Natural killer cell (primary cell): ENCODE results near the gene FKBP1B. TPM values are rescaled to one million over a fixed set of nuclear protein-coding genes. Genes with fewer than 3 reads are reported as not detected.
"Not testable (repeated sequence)": the region's sequence is repeated elsewhere in the genome, so short reads cannot be mapped to it uniquely, and the experiment has no call there.

Source experiments
- ATAC-seq, 3 donors: fragments of 150-1000 bp in 2 of 3; fragments of 200-7000 bp in 1 of 3; cut with Tn5 transposase; 1 replicate in 1 of 3; 2 replicates in 2 of 3; pipeline ENCODE4 v1.10.0; 2021; ENCODE audit warnings: mild to moderate bottlenecking in 2 of 3, moderate library complexity in 2 of 3
- DNase-seq, 2 donors: peaks; one replicate each; pipeline versions ENCODE4 v3.0.0 to v3.0.0-alpha.2; 2013 to 2021; ENCODE audit warnings: mixed read lengths in 1 of 2
- H3K27ac ChIP-seq: one replicate; pipeline ENCODE4 v1.5.1; 2013; ENCODE audit warnings: mild to moderate bottlenecking, low read length
- H3K27me3 ChIP-seq: one replicate; pipeline ENCODE4 v1.6.1; 2013; ENCODE audit warnings: low read length; ENCODE audit not compliant: control insufficient read depth, insufficient read depth
- H3K36me3 ChIP-seq: one replicate; pipeline ENCODE4 v1.6.1; 2013; ENCODE audit warnings: low read length; ENCODE audit not compliant: control insufficient read depth, insufficient read depth
- H3K4me1 ChIP-seq: one replicate; pipeline ENCODE4 v1.6.1; 2013; ENCODE audit warnings: low read length; ENCODE audit not compliant: control insufficient read depth, insufficient read depth
- H3K4me3 ChIP-seq: one replicate; pipeline ENCODE4 v1.5.1; 2013; ENCODE audit warnings: low read length
- H3K9me3 ChIP-seq: one replicate; pipeline ENCODE4 v1.6.1; 2013; ENCODE audit warnings: low read length; ENCODE audit not compliant: control insufficient read depth, insufficient read depth
- H3K27ac Mint-ChIP-seq, 2 donors: one replicate each; pipeline ENCODE4 v1.8.0; 2022; ENCODE audit warnings: mild to moderate bottlenecking in 2 of 2, mixed read lengths in 2 of 2, moderate library complexity in 1 of 2
- H3K27me3 Mint-ChIP-seq, 2 donors: one replicate each; pipeline ENCODE4 v1.8.0; 2022; ENCODE audit warnings: low read depth in 2 of 2, mixed read lengths in 2 of 2
- H3K36me3 Mint-ChIP-seq: one replicate; pipeline ENCODE4 v1.8.0; 2022; ENCODE audit warnings: mixed read lengths
- H3K4me1 Mint-ChIP-seq, 2 donors: one replicate each; pipeline ENCODE4 v1.8.0; 2022; ENCODE audit warnings: mixed read lengths in 2 of 2
- H3K4me3 Mint-ChIP-seq: one replicate; pipeline ENCODE4 v1.8.0; 2022; ENCODE audit warnings: mild to moderate bottlenecking, moderate library complexity, mixed read lengths
- H3K9me3 Mint-ChIP-seq, 2 donors: one replicate each; pipeline ENCODE4 v1.8.0; 2022; ENCODE audit warnings: mixed read lengths in 2 of 2
- WGBS: methylation state at CpG from one replicate; pipeline ENCODE4 v1.1.7; 2013; ENCODE audit warnings: missing lambda C conversion rate; ENCODE audit not compliant: insufficient coverage; 5-methylcytosine and 5-hydroxymethylcytosine counted together
- intact Hi-C: fragments of 100-400 bp; cut with micrococcal nuclease; formaldehyde crosslinking; loops from one replicate; pipeline ENCODE4 v1.14.2; 2022
- total RNA-seq, 4 donors: library from RNA; stranded (reverse); fragments of 120-200 nt in 1 of 4; gene quantifications; one replicate each; pipeline versions ENCODE4 v1.2.3 to v1.2.4, GENCODE V29; 2013 to 2022
- TF ChIP-seq, protein P1 (sequence below): fragments of 200-600 bp; IDR thresholded peaks from one replicate; pipeline ENCODE4 v1.8.0; 2022; ENCODE audit warnings: antibody characterized with exemption

Gene FKBP1B
- total RNA-seq, 3 donors from 2014 or later (not counting 1 experiment from before 2014, with no cell fraction given) = 1.5 to 3.4 (median 3.3) TPM

DNA sequence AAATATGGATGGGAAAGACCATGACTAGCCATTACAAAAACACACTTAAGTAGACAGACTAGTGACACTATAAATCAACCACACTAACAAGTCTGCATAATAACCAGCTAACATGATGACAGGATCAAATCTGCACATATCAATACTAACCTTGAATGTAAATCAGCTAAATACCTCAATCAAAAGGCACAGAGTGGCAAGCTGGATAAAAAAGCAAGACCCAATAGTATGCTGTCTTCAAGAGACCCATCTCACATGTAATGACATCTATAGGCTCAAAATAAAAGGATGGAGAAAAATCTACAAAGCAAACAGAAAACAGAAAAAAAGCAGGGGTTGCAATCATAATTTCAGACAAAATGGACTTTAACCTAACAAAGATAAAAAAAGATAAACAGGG, 57.2 kb downstream of the FKBP1B start:
- TF ChIP-seq, protein P1, sequence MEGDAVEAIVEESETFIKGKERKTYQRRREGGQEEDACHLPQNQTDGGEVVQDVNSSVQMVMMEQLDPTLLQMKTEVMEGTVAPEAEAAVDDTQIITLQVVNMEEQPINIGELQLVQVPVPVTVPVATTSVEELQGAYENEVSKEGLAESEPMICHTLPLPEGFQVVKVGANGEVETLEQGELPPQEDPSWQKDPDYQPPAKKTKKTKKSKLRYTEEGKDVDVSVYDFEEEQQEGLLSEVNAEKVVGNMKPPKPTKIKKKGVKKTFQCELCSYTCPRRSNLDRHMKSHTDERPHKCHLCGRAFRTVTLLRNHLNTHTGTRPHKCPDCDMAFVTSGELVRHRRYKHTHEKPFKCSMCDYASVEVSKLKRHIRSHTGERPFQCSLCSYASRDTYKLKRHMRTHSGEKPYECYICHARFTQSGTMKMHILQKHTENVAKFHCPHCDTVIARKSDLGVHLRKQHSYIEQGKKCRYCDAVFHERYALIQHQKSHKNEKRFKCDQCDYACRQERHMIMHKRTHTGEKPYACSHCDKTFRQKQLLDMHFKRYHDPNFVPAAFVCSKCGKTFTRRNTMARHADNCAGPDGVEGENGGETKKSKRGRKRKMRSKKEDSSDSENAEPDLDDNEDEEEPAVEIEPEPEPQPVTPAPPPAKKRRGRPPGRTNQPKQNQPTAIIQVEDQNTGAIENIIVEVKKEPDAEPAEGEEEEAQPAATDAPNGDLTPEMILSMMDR = no peak
- no peak for ATAC-seq
- Histone ChIP-seq H3K36me3 (no peaks in the 10 kb centered on the region), H3K4me3 (no peak overlapping the region), H3K9me3 (no peaks in the 10 kb centered on the region), H3K4me1 (no peaks in the 10 kb centered on the region), H3K27me3 (no peaks in the 10 kb centered on the region), H3K27ac (no peak overlapping the region)
- Mint-ChIP-seq H3K36me3 (peaks cover 7% of the 10 kb centered on the region), H3K9me3 (peaks cover 2 to 6% of the 10 kb centered on the region in 2 donors), H3K4me3 (no peak overlapping the region), H3K27me3 (no peaks in the 10 kb centered on the region), H3K4me1 (no peaks in the 10 kb centered on the region), H3K27ac (no peak overlapping the region)
- no peak for DNase-seq
- intact Hi-C loops = no loop called here

DNA sequence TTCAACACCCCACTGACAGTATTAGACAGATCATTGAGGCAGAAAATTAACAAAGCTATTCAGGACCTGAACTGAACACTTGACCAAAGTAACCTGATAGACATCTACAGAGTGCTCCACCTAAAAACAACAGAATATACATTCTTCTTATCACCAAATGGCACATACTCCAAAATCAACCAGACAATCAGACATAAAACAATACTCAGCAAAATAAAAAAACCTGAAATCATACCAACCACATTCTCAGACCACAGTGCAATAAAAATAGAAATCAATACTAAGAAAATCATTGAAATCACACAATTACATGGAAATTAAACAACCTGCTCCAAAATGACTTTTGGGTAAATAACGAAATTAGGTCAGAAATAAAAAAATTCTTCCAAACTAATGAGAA, 57.8 kb downstream of the FKBP1B start:
- H3K9me3 Mint-ChIP-seq = peaks cover 2 to 6% of the 10 kb centered on the region in 2 donors
- no peak for ATAC-seq
- H3K27me3 Mint-ChIP-seq = no peaks in the 10 kb centered on the region
- H3K27ac Mint-ChIP-seq = no peak overlapping the region
- Histone ChIP-seq H3K36me3 (no peaks in the 10 kb centered on the region), H3K4me1 (no peaks in the 10 kb centered on the region), H3K4me3 (no peak overlapping the region), H3K9me3 (no peaks in the 10 kb centered on the region), H3K27me3 (no peaks in the 10 kb centered on the region), H3K27ac (no peak overlapping the region)
- no peak for DNase-seq
- TF ChIP-seq, protein P1 = no peak
- H3K4me1 Mint-ChIP-seq = no peaks in the 10 kb centered on the region
- no peak overlapping the region for H3K4me3 Mint-ChIP-seq
- intact Hi-C loops = no loop called here
- peaks cover 7% of the 10 kb centered on the region for H3K36me3 Mint-ChIP-seq
- no CpG with 5 or more reads among the region's 1 CpG for WGBS

DNA sequence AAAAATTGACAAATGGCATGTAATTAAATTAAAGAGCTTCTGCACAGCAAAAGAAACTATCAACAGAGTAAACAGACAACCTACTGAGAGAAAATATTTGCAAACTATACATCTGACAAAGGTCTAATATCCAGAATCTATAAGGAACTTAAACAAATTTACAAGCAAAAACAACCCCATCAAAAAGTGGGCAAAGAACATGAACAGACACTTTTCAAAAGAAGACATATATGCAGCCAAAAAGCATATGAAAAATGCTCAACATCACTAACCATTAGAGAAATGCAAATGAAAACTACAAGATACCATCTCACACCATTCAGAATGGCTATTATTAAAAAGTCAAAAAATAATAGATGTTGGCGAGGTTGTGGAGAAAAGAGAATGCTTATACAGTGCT, 59.9 kb downstream of the FKBP1B start:
- H3K27ac Mint-ChIP-seq, H3K4me3 Mint-ChIP-seq, H3K4me1 Mint-ChIP-seq, ATAC-seq, DNase-seq, H3K9me3 ChIP-seq, intact Hi-C loops, H3K27ac ChIP-seq, H3K27me3 ChIP-seq, H3K9me3 Mint-ChIP-seq, H3K27me3 Mint-ChIP-seq, H3K4me3 ChIP-seq, H3K36me3 Mint-ChIP-seq, H3K4me1 ChIP-seq, H3K36me3 ChIP-seq: not testable (repeated sequence)
- WGBS = 100% methylated on average over 1 of the region's 1 CpG

DNA sequence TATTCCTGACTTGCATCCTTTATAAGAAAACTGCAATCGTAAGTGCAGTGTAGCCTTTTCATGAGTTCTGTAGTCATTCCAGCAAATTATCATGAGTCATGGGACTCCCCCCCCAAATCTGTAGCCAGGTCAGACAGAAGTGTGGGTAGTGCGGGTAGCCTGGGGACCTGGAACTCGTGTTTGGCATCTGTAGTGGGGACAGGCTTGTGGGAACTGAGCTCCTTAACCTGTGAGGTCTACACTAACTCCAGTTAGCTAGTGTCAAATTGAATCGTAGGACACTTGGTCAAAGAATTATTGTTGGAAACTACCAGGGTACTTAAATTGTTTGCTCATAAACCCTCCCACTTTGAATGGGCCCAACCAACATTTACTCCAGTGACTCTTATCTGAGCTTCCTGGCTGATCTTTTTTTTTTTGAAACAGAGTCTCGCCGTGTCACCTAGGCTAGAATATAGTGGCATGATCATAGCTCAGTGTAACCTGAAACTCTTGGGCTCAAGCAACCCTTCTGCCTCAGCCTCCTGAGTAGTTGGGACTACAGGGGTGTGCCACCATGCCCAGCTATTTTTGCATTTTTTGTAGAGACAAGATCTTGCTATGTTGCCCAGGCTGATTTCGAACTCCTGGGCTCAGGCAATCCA, 61.2 kb downstream of the FKBP1B start:
- H3K27ac Mint-ChIP-seq = no peak overlapping the region
- no peaks in the 10 kb centered on the region for H3K27me3 Mint-ChIP-seq
- Histone ChIP-seq H3K27me3 (no peaks in the 10 kb centered on the region), H3K27ac (no peak overlapping the region), H3K36me3 (no peaks in the 10 kb centered on the region), H3K4me1 (no peaks in the 10 kb centered on the region), H3K9me3 (no peaks in the 10 kb centered on the region), H3K4me3 (no peak overlapping the region)
- intact Hi-C loops = no loop called here
- peaks cover 2% of the 10 kb centered on the region for H3K36me3 Mint-ChIP-seq
- TF ChIP-seq, protein P1 = no peak
- no peaks in the 10 kb centered on the region for H3K4me1 Mint-ChIP-seq
- H3K9me3 Mint-ChIP-seq = peaks cover 2 to 3% of the 10 kb centered on the region in 2 donors
- DNase-seq = no peak
- H3K4me3 Mint-ChIP-seq = no peak overlapping the region
- 91% methylated on average over 7 of the region's 7 CpGs for WGBS
- ATAC-seq = no peak
